ENCODE data around the gene PSMB11.

GRCh38 chr14:23002592-23002991, 39.4 kb upstream of the PSMB11 start:
- TF ChIP-seq, protein P1, sequence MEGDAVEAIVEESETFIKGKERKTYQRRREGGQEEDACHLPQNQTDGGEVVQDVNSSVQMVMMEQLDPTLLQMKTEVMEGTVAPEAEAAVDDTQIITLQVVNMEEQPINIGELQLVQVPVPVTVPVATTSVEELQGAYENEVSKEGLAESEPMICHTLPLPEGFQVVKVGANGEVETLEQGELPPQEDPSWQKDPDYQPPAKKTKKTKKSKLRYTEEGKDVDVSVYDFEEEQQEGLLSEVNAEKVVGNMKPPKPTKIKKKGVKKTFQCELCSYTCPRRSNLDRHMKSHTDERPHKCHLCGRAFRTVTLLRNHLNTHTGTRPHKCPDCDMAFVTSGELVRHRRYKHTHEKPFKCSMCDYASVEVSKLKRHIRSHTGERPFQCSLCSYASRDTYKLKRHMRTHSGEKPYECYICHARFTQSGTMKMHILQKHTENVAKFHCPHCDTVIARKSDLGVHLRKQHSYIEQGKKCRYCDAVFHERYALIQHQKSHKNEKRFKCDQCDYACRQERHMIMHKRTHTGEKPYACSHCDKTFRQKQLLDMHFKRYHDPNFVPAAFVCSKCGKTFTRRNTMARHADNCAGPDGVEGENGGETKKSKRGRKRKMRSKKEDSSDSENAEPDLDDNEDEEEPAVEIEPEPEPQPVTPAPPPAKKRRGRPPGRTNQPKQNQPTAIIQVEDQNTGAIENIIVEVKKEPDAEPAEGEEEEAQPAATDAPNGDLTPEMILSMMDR (IDR thresholded peaks at IDR 0.05; ENCODE audit: low read length), result no peak
- TF ChIP-seq EZH2 (IDR thresholded peaks at IDR 0.05; ENCODE audit: borderline replicate concordance, low read length), result no peak

Measured in OCI-LY1 (cell line).